GM12878 (cell line): ENCODE results near the gene BOD1L2. TPM values are rescaled to one million over a fixed set of nuclear protein-coding genes. Genes with fewer than 3 reads are reported as not detected.

Experiments used
- ATAC-seq: fragments of 200-7000 bp; cut with Tn5 transposase; 3 replicates; pipeline ENCODE4 v1.9.1; 2020; ENCODE audit warnings: mild to moderate bottlenecking, moderate library complexity
- BruUV-seq: library from RNA; stranded (reverse); fragments of 400-500 nt; replicated peaks from 2 replicates; lab custom pipeline; 2021; lab: Mats Ljungman, UMichigan
- CTCF ChIA-PET: fragments of 300-600 bp; sonication (Branson Sonifier 250); formaldehyde crosslinking; extraction: SDS; loops from one replicate; lab custom pipeline; 2021; ENCODE audit warnings: inconsistent platforms; lab: Yijun Ruan, JAX
- POLR2A ChIA-PET: fragments of 350-600 bp; formaldehyde crosslinking; extraction: SDS; loops from one replicate; lab custom pipeline; 2021; ENCODE audit warnings: inconsistent platforms; lab: Charles Lee
- RAD21 ChIA-PET: fragments of 300-600 bp; sonication (Branson Sonifier 250); formaldehyde crosslinking; loops from one replicate; lab custom pipeline; 2023; ENCODE audit warnings: antibody characterized with exemption; ENCODE audit not compliant: unreplicated experiment; lab: Charles Lee
- SMC1A ChIA-PET: fragments of 300-600 bp; sonication (Branson Sonifier 250); formaldehyde crosslinking; loops from one replicate; lab custom pipeline; 2023; ENCODE audit not compliant: unreplicated experiment, uncharacterized antibody; lab: Charles Lee
- DNase-seq: peaks from one replicate; pipeline ENCODE4 v3.0.0-alpha.2; 2011; ENCODE audit warnings: low read depth, low spot score
- FAIRE-seq: peaks from 3 replicates; lab custom pipeline; 2011; peaks lifted over from hg19 to GRCh38; lab: Jason Lieb, UNC
- H2AFZ ChIP-seq: 2 replicates; pipeline ENCODE4 v1.6.0; 2011; ENCODE audit warnings: low read depth, low read length, control low read depth; ENCODE audit not compliant: control insufficient read depth
- H3K27ac ChIP-seq: 2 replicates; pipeline ENCODE4 v1.5.1; 2011; ENCODE audit warnings: control low read depth; ENCODE audit not compliant: control insufficient read depth, insufficient read depth
- H3K27me3 ChIP-seq, 2 experiments: replicated peaks in 1 of 2; 2 replicates each; pipeline versions ENCODE4 v1.6.0 to v1.6.1; 2011; ENCODE audit warnings: low read length in 1 of 2; ENCODE audit not compliant: control insufficient read depth in 2 of 2, insufficient read depth in 2 of 2
- H3K36me3 ChIP-seq, 2 experiments: 2 replicates each; pipeline ENCODE4 v1.5.1; 2011; ENCODE audit warnings: low read length in 1 of 2; ENCODE audit not compliant: control insufficient read depth in 2 of 2, insufficient read depth in 2 of 2
- H3K4me1 ChIP-seq: 2 replicates; pipeline ENCODE4 v1.6.1; 2011; ENCODE audit warnings: mild to moderate bottlenecking, low read length, moderate library complexity, mixed read lengths; ENCODE audit not compliant: control insufficient read depth, insufficient read depth
- H3K4me2 ChIP-seq: 2 replicates; pipeline ENCODE4 v1.6.0; 2011; ENCODE audit warnings: control low read depth; ENCODE audit not compliant: control insufficient read depth, insufficient read depth
- H3K4me3 ChIP-seq: fragments of 200-600 bp; sonication (generic); 2 replicates; pipeline ENCODE4 v1.5.1; 2016
- H3K79me2 ChIP-seq: 2 replicates; pipeline ENCODE4 v1.6.0; 2011; ENCODE audit warnings: low read length; ENCODE audit not compliant: control insufficient read depth, insufficient read depth
- H3K9ac ChIP-seq: 2 replicates; pipeline ENCODE4 v1.8.0; 2011; ENCODE audit warnings: low read length, control low read depth, mixed read lengths; ENCODE audit not compliant: control insufficient read depth, insufficient read depth
- H3K9me3 ChIP-seq: replicated peaks from 3 replicates; pipeline ENCODE4 v1.5.1; 2011; ENCODE audit warnings: mild to moderate bottlenecking, low read length; ENCODE audit not compliant: control insufficient read depth, insufficient read depth
- H4K20me1 ChIP-seq: 2 replicates; pipeline ENCODE4 v1.6.0; 2011; ENCODE audit not compliant: control insufficient read depth, insufficient read depth
- CBX5 ChIP-seq: sonication (generic); IDR thresholded peaks from 2 replicates; pipeline ENCODE4 v1.6.1; 2016; ENCODE audit warnings: low read depth, moderate library complexity, mild to moderate bottlenecking, inconsistent platforms
- FOXM1 ChIP-seq: IDR thresholded peaks from 2 replicates; pipeline ENCODE4 v1.6.1; 2012; ENCODE audit warnings: low read depth, mild to moderate bottlenecking, inconsistent platforms, low read length, moderate library complexity
- IRF4 ChIP-seq: IDR thresholded peaks from 2 replicates; pipeline ENCODE4 v1.6.1; 2011; ENCODE audit warnings: low read depth, low read length
- IRF5 ChIP-seq: fragments of 450-650 bp; IDR thresholded peaks from 2 replicates; pipeline ENCODE4 v1.6.1; 2017; ENCODE audit warnings: borderline replicate concordance
- RELB ChIP-seq: fragments of 450-650 bp; IDR thresholded peaks from 2 replicates; pipeline ENCODE4 v1.6.1; 2017; ENCODE audit warnings: low read depth, mild to moderate bottlenecking, moderate library complexity
- SIN3A ChIP-seq: IDR thresholded peaks from 2 replicates; pipeline ENCODE4 v1.6.1; 2012; ENCODE audit warnings: low read depth, low read length, improper control_type of control experiment
- SUPT20H ChIP-seq: IDR thresholded peaks from 2 replicates; pipeline ENCODE4 v1.6.1; 2011; ENCODE audit warnings: low read depth, mild to moderate bottlenecking, low read length, moderate library complexity, borderline replicate concordance; ENCODE audit not compliant: control insufficient read depth
- ZNF207 ChIP-seq: fragments of 450-650 bp; IDR thresholded peaks from 2 replicates; pipeline ENCODE4 v1.6.1; 2014; ENCODE audit warnings: antibody characterized with exemption, mild to moderate bottlenecking, borderline replicate concordance
- WGBS: methylation state at CpG from one replicate; pipeline ENCODE4 v1.1.6; 2016; ENCODE audit warnings: low lambda C conversion rate; ENCODE audit not compliant: insufficient replicate concordance, insufficient coverage; ENCODE audit errors: missing lambda C conversion rate; 5-methylcytosine and 5-hydroxymethylcytosine counted together
- in situ Hi-C: fragments of 300-500 bp; cut with MboI; formaldehyde crosslinking; loops from 9 replicates; pipeline ENCODE4 v1.14.3; 2018; ENCODE audit warnings: mixed read lengths
- intact Hi-C: fragments of 100-400 bp; cut with micrococcal nuclease; formaldehyde crosslinking; loops from one replicate; pipeline ENCODE4 v1.14.2; 2022; ENCODE audit not compliant: unreplicated experiment
- polyA plus RNA-seq, 11 experiments: library from polyadenylated mRNA; depleted of rRNA in 4 of 11; unstranded in 6 of 11; stranded (reverse) in 5 of 11; fragments of >200 nt; fragmentation: Nextera tagmentation in 4 of 11; fragmentation: Illumina TruSeq in 1 of 11; extraction: Ambion mirVana in 4 of 11; extraction: Trizol in 1 of 11; gene quantifications; 1 replicate in 1 of 11; 2 replicates in 10 of 11; pipeline versions ENCODE4 v1.2.1 to v1.2.3, GENCODE V29; 2011 to 2016; ENCODE audit warnings: inconsistent platforms in 2 of 11, missing spikeins in 2 of 11, low read depth in 1 of 11
- total RNA-seq, 4 experiments: library from RNA; depleted of rRNA in 3 of 4; stranded (reverse); fragments of >200 nt in 3 of 4; fragmentation: Illumina TruSeq in 1 of 4; extraction: Trizol in 1 of 4; gene quantifications; 2 replicates each; pipeline versions ENCODE4 v1.2.1 to v1.2.3, GENCODE V29; 2013 to 2021

BOD1L2 gene
- total and polyA plus RNA-seq, 10 of the 15 experiments (the other 5 are each of a cell fraction or from before 2014, with no cell fraction given) = not detected

- Histone ChIP-seq H2AFZ (no peak overlapping the region), H3K79me2 (no peaks in the 10 kb centered on the region), H4K20me1 (no peaks in the 10 kb centered on the region), H3K27me3 (no peaks in the 10 kb centered on the region; a peak in 1 of 4 replicates), H3K9ac (no peak overlapping the region), H3K4me3 (no peak overlapping the region)
- in situ Hi-C loops = no loop called here
- no TSS peak for BruUV-seq
- WGBS = 4% methylated on average over 1 of the region's 1 CpG
- no peak for TF ChIP-seq SIN3A
- TF ChIP-seq CBX5 = no peak
- no peak for TF ChIP-seq ZNF207
- TF ChIP-seq IRF5 = no peak
- TF ChIP-seq SUPT20H = no peak
- TF ChIP-seq IRF4 = no peak
- no peak for TF ChIP-seq FOXM1
- no peak for TF ChIP-seq RELB
- TF ChIP-seq, all 136 proteins: peak for 0
- RAD21 ChIA-PET = no interaction called here
- intact Hi-C loops = no loop called here
- FAIRE-seq (no peak), DNase-seq (no peak), ATAC-seq (no peak)
- POLR2A ChIA-PET = no interaction called here
- CTCF ChIA-PET = no interaction called here
- no peaks in the 10 kb centered on the region for H3K4me1 ChIP-seq
- SMC1A ChIA-PET = no interaction called here
- H3K27ac ChIP-seq = no peak overlapping the region
- no peak overlapping the region for H3K4me2 ChIP-seq
- no peaks in the 10 kb centered on the region for H3K36me3 ChIP-seq
- no peaks in the 10 kb centered on the region; the same call in 2 of the 3 replicates for H3K9me3 ChIP-seq
Observed at GRCh38 chr18:57167617-57168308, 20.9 kb downstream of the BOD1L2 start.
